ENCODE data around the gene FAM181B.

Gene FAM181B

DNA sequence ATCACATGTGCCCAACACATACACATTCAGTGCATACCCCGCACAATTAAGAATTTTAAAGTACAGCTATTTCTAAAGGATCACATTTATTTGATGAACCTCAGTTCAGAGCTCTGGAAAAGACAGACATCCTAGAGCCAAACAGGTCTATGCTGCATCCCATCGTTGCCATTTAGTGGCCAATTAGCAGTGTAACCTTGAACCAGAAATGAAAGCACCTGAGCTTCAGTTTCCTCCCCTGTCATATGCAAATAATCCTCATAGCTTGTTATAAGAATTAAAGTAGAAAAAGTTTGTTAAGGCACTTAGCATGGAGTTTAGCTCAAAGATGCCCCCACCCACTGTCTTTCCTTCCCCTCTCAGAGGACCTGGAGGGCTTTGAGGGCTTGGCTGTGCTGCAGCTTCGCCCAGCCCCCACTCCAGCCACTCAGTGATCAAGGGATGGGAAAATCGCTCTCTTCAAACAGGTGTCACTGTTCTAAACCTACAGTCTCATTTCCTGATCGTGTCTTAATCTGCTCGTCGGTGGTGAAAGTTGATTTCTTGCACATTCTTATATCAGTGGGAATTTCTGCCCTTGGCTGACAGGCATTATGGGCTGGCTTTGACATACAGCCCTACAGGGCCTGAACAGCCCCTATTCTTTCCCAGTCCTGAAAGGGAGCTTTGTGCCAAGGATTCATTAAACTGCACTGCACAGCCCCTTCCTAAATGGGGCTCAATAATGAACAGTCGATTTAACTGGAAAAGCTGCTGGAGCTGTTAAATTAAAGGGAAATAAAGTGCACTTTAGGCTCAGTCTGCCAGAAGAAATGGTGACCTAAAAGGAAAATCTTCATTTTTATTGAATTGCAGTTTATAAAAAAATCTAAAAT, 23.3 kb upstream of the FAM181B start:
- Histone ChIP-seq H3K36me3 (replicated peaks in 1 of 2; ENCODE audit: control insufficient read depth in 2 of 2, insufficient read depth in 2 of 2, low read length in 2 of 2) (no peaks in the 10 kb centered on the region), H3K14ac (ENCODE audit: low read length) (no peak overlapping the region), H3K23ac (ENCODE audit: low read depth, low read length, poor library complexity) (no peak overlapping the region), H2AFZ (ENCODE audit: low read length) (peak overlapping the region; percentile 1), H4K8ac (ENCODE audit: low read depth, low read length) (no peak overlapping the region), H3K9me3 (replicated peaks in 1 of 2; ENCODE audit: control insufficient read depth in 2 of 2, insufficient read depth in 1 of 2, low read depth in 1 of 2, low read length in 2 of 2) (no peaks in the 10 kb centered on the region), H3K4me2 (ENCODE audit: insufficient read depth, low read length, poor library complexity, severe bottlenecking) (no peak overlapping the region), H3K9ac (ENCODE audit: low read depth, low read length, poor library complexity) (no peak overlapping the region), H2BK15ac (ENCODE audit: low read length) (no peak overlapping the region), H3K4ac (ENCODE audit: low read length) (no peak overlapping the region), H3K4me3 (ENCODE audit: low read length in 2 of 2) (no peak overlapping the region), H3K27ac (replicated peaks; ENCODE audit: low read length) (no peak overlapping the region), H3K18ac (ENCODE audit: low read length) (no peak overlapping the region), H2BK120ac (ENCODE audit: low read depth, low read length) (no peak overlapping the region), H2BK12ac (ENCODE audit: low read length) (no peak overlapping the region), H3K4me1 (ENCODE audit: control insufficient read depth in 2 of 2, insufficient read depth in 1 of 2, low read depth in 1 of 2, low read length in 2 of 2) (peaks cover 0 to 3% of the 10 kb centered on the region in 2 donors), H2BK5ac (ENCODE audit: low read length) (no peak overlapping the region), H3K27me3 (ENCODE audit: control insufficient read depth in 3 of 3, insufficient read depth in 3 of 3, low read depth in 1 of 3, low read length in 3 of 3) (peaks cover 0 to 17% (median 3%) of the 10 kb centered on the region in 3 experiments), H2AK5ac (ENCODE audit: low read depth, low read length) (no peak overlapping the region), H4K91ac (ENCODE audit: low read depth, low read length, poor library complexity) (no peak overlapping the region), H3K79me1 (ENCODE audit: low read depth, low read length) (no peaks in the 10 kb centered on the region)
- WGBS, 2 donors (ENCODE audit: extremely low coverage in 2 of 2, insufficient read length in 2 of 2, insufficient replicate concordance in 1 of 2), result no CpG with 5 or more reads among the region's 8 CpGs
- DNase-seq (ENCODE audit: low spot score), result peak; percentile 17

DNA sequence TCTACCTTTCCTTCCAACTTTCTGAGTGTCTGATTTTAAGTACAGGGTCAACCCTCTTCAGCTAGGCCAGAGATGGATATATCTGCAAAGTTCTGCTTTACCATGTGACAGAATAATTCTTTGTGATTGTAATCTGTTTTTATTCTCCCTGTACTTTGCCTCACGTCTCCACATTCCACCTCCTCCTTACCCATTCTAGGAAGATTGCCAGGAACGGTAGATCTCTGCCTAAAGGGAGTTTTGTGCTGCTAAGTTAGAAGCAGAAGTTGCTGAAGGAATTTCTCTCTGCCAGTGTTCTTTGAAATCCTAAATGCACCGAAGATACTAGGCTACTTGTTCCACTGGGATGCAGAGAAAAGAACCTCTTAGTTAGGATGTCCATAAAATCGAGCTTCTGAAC, 20.7 kb upstream of the FAM181B start:
- Histone ChIP-seq H4K8ac (ENCODE audit: low read depth, low read length) (no peak overlapping the region), H3K27ac (replicated peaks; ENCODE audit: low read length) (no peak overlapping the region), H3K9me3 (replicated peaks in 1 of 2; ENCODE audit: control insufficient read depth in 2 of 2, insufficient read depth in 1 of 2, low read depth in 1 of 2, low read length in 2 of 2) (no peaks in the 10 kb centered on the region), H3K4me2 (ENCODE audit: insufficient read depth, low read length, poor library complexity, severe bottlenecking) (no peak overlapping the region), H3K4me1 (ENCODE audit: control insufficient read depth in 2 of 2, insufficient read depth in 1 of 2, low read depth in 1 of 2, low read length in 2 of 2) (peaks cover 0 to 9% of the 10 kb centered on the region in 2 donors), H3K23ac (ENCODE audit: low read depth, low read length, poor library complexity) (no peak overlapping the region), H2BK12ac (ENCODE audit: low read length) (no peak overlapping the region), H3K14ac (ENCODE audit: low read length) (no peak overlapping the region), H2BK15ac (ENCODE audit: low read length) (no peak overlapping the region), H3K9ac (ENCODE audit: low read depth, low read length, poor library complexity) (no peak overlapping the region), H3K18ac (ENCODE audit: low read length) (no peak overlapping the region), H3K79me1 (ENCODE audit: low read depth, low read length) (no peaks in the 10 kb centered on the region), H3K36me3 (replicated peaks in 1 of 2; ENCODE audit: control insufficient read depth in 2 of 2, insufficient read depth in 2 of 2, low read length in 2 of 2) (no peaks in the 10 kb centered on the region), H3K4ac (ENCODE audit: low read length) (no peak overlapping the region), H2BK120ac (ENCODE audit: low read depth, low read length) (no peak overlapping the region), H2AFZ (ENCODE audit: low read length) (no peak overlapping the region), H2BK5ac (ENCODE audit: low read length) (no peak overlapping the region), H3K4me3 (ENCODE audit: low read length in 2 of 2) (no peak overlapping the region), H2AK5ac (ENCODE audit: low read depth, low read length) (no peak overlapping the region), H3K27me3 (ENCODE audit: control insufficient read depth in 3 of 3, insufficient read depth in 3 of 3, low read depth in 1 of 3, low read length in 3 of 3) (peaks cover 0 to 17% (median 3%) of the 10 kb centered on the region in 3 experiments), H4K91ac (ENCODE audit: low read depth, low read length, poor library complexity) (no peak overlapping the region)
- no peak for DNase-seq (ENCODE audit: low spot score)
- no CpG with 5 or more reads among the region's 4 CpGs for WGBS, 2 donors (ENCODE audit: extremely low coverage in 2 of 2, insufficient read length in 2 of 2, insufficient replicate concordance in 1 of 2)

DNA sequence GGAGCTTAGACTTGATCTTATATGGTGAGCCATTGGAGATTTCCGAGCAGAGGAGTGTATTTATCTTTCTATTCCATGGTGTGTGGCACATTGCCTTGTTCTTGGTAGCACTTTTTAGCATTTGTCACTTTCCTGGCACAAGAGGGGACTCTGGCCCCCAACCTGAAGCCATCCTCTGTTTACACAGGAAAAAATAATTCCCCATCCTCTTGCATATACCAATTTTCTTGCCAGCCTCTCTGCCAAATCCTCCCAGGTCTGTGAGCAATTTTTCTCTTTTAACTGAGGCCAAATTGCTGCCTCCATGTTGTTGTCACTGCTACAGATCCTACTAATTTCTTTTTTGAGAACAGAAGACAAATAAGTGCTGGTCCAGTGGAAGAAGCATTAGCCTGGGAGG, 20.3 kb upstream of the FAM181B start:
- Histone ChIP-seq H2BK15ac (ENCODE audit: low read length) (no peak overlapping the region), H2BK12ac (ENCODE audit: low read length) (no peak overlapping the region), H3K4me2 (ENCODE audit: insufficient read depth, low read length, poor library complexity, severe bottlenecking) (no peak overlapping the region), H3K27ac (replicated peaks; ENCODE audit: low read length) (no peak overlapping the region), H3K36me3 (replicated peaks in 1 of 2; ENCODE audit: control insufficient read depth in 2 of 2, insufficient read depth in 2 of 2, low read length in 2 of 2) (no peaks in the 10 kb centered on the region), H3K18ac (ENCODE audit: low read length) (no peak overlapping the region), H3K23ac (ENCODE audit: low read depth, low read length, poor library complexity) (no peak overlapping the region), H2BK5ac (ENCODE audit: low read length) (no peak overlapping the region), H2AK5ac (ENCODE audit: low read depth, low read length) (no peak overlapping the region), H2AFZ (ENCODE audit: low read length) (no peak overlapping the region), H3K4me1 (ENCODE audit: control insufficient read depth in 2 of 2, insufficient read depth in 1 of 2, low read depth in 1 of 2, low read length in 2 of 2) (peaks cover 0 to 9% of the 10 kb centered on the region in 2 donors), H3K14ac (ENCODE audit: low read length) (no peak overlapping the region), H4K8ac (ENCODE audit: low read depth, low read length) (no peak overlapping the region), H4K91ac (ENCODE audit: low read depth, low read length, poor library complexity) (no peak overlapping the region), H3K79me1 (ENCODE audit: low read depth, low read length) (no peaks in the 10 kb centered on the region), H3K27me3 (ENCODE audit: control insufficient read depth in 3 of 3, insufficient read depth in 3 of 3, low read depth in 1 of 3, low read length in 3 of 3) (peaks cover 0 to 17% (median 3%) of the 10 kb centered on the region in 3 experiments), H3K9ac (ENCODE audit: low read depth, low read length, poor library complexity) (no peak overlapping the region), H2BK120ac (ENCODE audit: low read depth, low read length) (no peak overlapping the region), H3K9me3 (replicated peaks in 1 of 2; ENCODE audit: control insufficient read depth in 2 of 2, insufficient read depth in 1 of 2, low read depth in 1 of 2, low read length in 2 of 2) (no peaks in the 10 kb centered on the region), H3K4ac (ENCODE audit: low read length) (no peak overlapping the region), H3K4me3 (ENCODE audit: low read length in 2 of 2) (no peak overlapping the region)
- no CpG with 5 or more reads among the region's 1 CpG for WGBS, 2 donors (ENCODE audit: extremely low coverage in 2 of 2, insufficient read length in 2 of 2, insufficient replicate concordance in 1 of 2)
- DNase-seq (ENCODE audit: low spot score), result no peak

DNA sequence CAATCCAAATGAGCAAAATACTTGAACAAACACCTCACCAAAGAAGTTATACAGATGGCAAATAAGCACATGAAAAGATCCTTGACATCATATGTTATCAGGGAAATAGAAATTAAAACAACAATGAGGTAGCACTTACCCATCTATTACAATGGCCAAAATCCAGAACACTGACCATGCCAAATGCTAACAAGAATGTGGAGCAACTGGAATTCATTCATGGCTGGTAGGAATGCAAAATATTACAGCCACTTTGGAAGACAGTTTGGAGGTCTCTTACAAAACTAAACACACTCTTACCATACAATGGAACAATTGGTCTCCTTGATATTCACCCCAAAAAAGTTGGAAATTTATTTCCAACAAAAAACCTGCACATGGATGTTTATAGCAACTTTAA, 19.1 kb upstream of the FAM181B start:
- Histone ChIP-seq H2BK12ac (ENCODE audit: low read length) (no peak overlapping the region), H3K27me3 (ENCODE audit: control insufficient read depth in 3 of 3, insufficient read depth in 3 of 3, low read depth in 1 of 3, low read length in 3 of 3) (peaks cover 0 to 16% (median 3%) of the 10 kb centered on the region in 3 experiments), H3K18ac (ENCODE audit: low read length) (no peak overlapping the region), H3K9ac (ENCODE audit: low read depth, low read length, poor library complexity) (no peak overlapping the region), H2AK5ac (ENCODE audit: low read depth, low read length) (no peak overlapping the region), H3K4ac (ENCODE audit: low read length) (no peak overlapping the region), H4K91ac (ENCODE audit: low read depth, low read length, poor library complexity) (no peak overlapping the region), H4K8ac (ENCODE audit: low read depth, low read length) (no peak overlapping the region), H2BK15ac (ENCODE audit: low read length) (no peak overlapping the region), H3K4me1 (ENCODE audit: control insufficient read depth in 2 of 2, insufficient read depth in 1 of 2, low read depth in 1 of 2, low read length in 2 of 2) (peaks cover 0 to 7% of the 10 kb centered on the region in 2 donors), H2BK120ac (ENCODE audit: low read depth, low read length) (no peak overlapping the region), H3K36me3 (replicated peaks in 1 of 2; ENCODE audit: control insufficient read depth in 2 of 2, insufficient read depth in 2 of 2, low read length in 2 of 2) (no peaks in the 10 kb centered on the region), H3K4me3 (ENCODE audit: low read length in 2 of 2) (no peak overlapping the region), H3K9me3 (replicated peaks in 1 of 2; ENCODE audit: control insufficient read depth in 2 of 2, insufficient read depth in 1 of 2, low read depth in 1 of 2, low read length in 2 of 2) (no peaks in the 10 kb centered on the region), H3K27ac (replicated peaks; ENCODE audit: low read length) (no peak overlapping the region), H3K14ac (ENCODE audit: low read length) (no peak overlapping the region), H3K4me2 (ENCODE audit: insufficient read depth, low read length, poor library complexity, severe bottlenecking) (no peak overlapping the region), H2BK5ac (ENCODE audit: low read length) (no peak overlapping the region), H3K79me1 (ENCODE audit: low read depth, low read length) (no peaks in the 10 kb centered on the region), H3K23ac (ENCODE audit: low read depth, low read length, poor library complexity) (no peak overlapping the region), H2AFZ (ENCODE audit: low read length) (no peak overlapping the region)
- DNase-seq (ENCODE audit: low spot score), result no peak
